Dendritic cell treated with granulocyte-macrophage colony-stimulating factor and Interleukin-4, amounts not matched to agents 40 ng/mL and 50 ng/mL, for 4 days (primary cell): ENCODE results near the gene EXOC6B.

ENCODE experiments used
- H3K27ac Mint-ChIP-seq: one replicate; pipeline ENCODE4 v1.8.0; 2022; ENCODE audit warnings: mild to moderate bottlenecking, mixed read lengths
- H3K27me3 Mint-ChIP-seq: one replicate; pipeline ENCODE4 v1.8.0; 2022; ENCODE audit warnings: mild to moderate bottlenecking, mixed read lengths
- H3K36me3 Mint-ChIP-seq: one replicate; pipeline ENCODE4 v1.8.0; 2022; ENCODE audit warnings: low read depth, mixed read lengths
- H3K4me1 Mint-ChIP-seq: one replicate; pipeline ENCODE4 v1.8.0; 2022; ENCODE audit warnings: low read depth, mixed read lengths
- H3K4me3 Mint-ChIP-seq: one replicate; pipeline ENCODE4 v1.8.0; 2022; ENCODE audit warnings: mild to moderate bottlenecking, moderate library complexity, mixed read lengths
- H3K9me3 Mint-ChIP-seq: one replicate; pipeline ENCODE4 v1.8.0; 2022; ENCODE audit warnings: mixed read lengths
- intact Hi-C: fragments of 100-400 bp; cut with micrococcal nuclease; formaldehyde crosslinking; loops from one replicate; pipeline ENCODE4 v1.15.0; 2022

The EXOC6B gene

DNA sequence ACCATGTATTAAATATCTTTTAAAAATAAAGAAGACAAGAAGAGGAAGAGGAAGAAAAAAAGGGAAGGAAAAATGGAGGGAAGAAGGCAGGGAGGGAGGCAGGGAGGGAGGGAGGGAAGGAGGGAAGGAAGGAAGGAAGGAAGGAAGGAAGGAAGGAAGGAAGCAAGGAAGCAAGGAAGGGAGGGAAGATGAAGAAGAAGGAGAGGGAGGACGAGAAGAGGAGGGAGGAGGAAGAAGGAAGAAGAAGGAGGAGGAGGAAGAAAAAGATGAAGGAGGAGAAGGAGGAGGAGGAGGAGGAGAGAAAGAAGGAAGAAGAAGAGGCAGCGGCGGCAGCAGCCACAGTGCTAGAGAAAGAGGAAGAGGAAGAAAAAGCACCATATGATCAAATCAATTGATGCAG, 189.6 kb downstream of the EXOC6B start:
- Mint-ChIP-seq H3K36me3 (no peaks in the 10 kb centered on the region), H3K4me1 (peaks cover 6% of the 10 kb centered on the region), H3K9me3 (peaks cover 18% of the 10 kb centered on the region), H3K27me3 (no peaks in the 10 kb centered on the region), H3K27ac (no peak overlapping the region), H3K4me3 (no peak overlapping the region)
- intact Hi-C loops = no loop called here

DNA sequence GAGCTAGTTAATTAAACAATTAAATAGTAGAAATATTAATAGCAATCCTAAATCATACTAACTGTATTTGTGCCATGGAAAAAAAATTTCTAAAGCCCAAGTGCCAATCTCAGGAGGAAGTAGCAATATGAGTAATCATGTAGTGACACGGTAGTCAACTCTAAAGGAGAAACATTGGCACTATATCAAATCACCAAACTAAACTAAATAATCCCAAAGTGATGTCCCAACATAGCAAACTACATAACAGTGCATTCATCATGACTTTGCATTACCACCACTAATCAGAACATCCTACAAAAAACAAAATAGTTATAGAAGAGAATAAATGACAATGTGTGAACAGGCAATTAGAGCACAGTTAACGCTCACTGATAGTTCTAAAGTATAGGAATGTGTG, 195.1 kb downstream of the EXOC6B start:
- Mint-ChIP-seq H3K27me3 (no peaks in the 10 kb centered on the region), H3K4me1 (peaks cover 6% of the 10 kb centered on the region), H3K9me3 (peaks cover under 1% of the 10 kb centered on the region), H3K4me3 (no peak overlapping the region), H3K27ac (no peak overlapping the region), H3K36me3 (no peaks in the 10 kb centered on the region)
- intact Hi-C loops = no loop called here

DNA sequence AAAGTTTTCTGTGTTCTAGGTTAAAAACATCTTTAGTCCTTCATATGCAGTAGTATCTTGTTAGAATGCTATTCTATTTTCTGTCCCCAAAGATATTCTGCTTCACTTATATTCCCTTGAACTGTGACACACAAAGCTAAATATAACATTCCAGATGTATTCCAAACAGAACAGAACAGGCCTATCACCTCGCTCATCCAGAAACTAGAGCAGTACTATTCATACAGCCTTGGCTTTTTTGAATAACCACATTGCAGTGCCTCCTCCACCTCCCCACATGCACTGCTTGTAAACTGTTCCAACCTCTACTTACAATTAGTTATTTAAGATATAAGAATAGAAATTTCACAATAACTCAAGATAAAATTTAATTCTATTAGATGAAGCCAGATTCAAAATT, 196.8 kb downstream of the EXOC6B start:
- intact Hi-C loops = no loop called here

DNA sequence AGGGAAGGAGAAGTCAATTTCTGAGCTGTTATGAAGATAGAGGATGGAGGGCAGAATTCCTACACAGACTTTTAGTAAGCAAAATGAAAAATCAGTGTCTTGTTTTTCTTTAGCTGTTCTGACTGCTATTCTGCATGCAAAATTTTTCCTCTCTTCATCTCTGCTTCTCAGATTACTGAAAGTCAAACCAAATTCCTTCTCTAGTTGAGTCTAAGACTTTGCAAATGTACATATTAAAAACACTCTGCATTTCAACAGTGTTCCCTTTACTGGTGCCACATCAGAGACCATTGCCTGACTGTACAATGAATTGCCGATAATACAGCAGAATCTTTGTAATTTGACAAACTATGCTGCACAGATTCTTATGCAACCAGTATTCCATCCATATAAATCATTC, 198.8 kb downstream of the EXOC6B start:
- Mint-ChIP-seq H3K27ac (no peak overlapping the region), H3K4me1 (no peaks in the 10 kb centered on the region), H3K9me3 (no peaks in the 10 kb centered on the region), H3K27me3 (no peaks in the 10 kb centered on the region), H3K4me3 (no peak overlapping the region), H3K36me3 (no peaks in the 10 kb centered on the region)
- intact Hi-C loops = no loop called here

More for the DNA sequence above, 196.8 kb downstream of the EXOC6B start:
- no peaks in the 10 kb centered on the region for H3K9me3 Mint-ChIP-seq
- H3K27ac Mint-ChIP-seq = no peak overlapping the region
- H3K36me3 Mint-ChIP-seq = no peaks in the 10 kb centered on the region
- H3K27me3 Mint-ChIP-seq = no peaks in the 10 kb centered on the region
- no peak overlapping the region for H3K4me3 Mint-ChIP-seq
- H3K4me1 Mint-ChIP-seq = no peaks in the 10 kb centered on the region

DNA sequence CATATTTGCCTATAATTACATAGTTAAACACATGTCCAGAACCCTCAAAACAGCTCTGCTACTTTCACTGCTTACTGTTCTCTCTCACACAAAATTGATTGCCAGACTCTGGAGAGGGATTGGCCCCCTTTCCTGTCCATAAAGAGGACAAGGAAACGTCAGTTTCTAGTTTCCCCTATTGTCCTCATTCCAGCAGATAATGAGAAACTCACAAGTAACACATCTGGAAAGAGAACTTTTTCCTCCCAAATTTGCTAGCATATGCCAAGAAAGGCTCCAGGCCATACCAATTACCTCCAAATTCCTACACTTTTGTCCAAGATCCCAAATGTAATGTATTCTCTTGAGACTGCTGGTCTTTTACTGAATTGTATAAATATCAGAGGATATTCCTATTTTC, 200.5 kb downstream of the EXOC6B start:
- no peaks in the 10 kb centered on the region for H3K4me1 Mint-ChIP-seq
- no peak overlapping the region for H3K4me3 Mint-ChIP-seq
- no peaks in the 10 kb centered on the region for H3K9me3 Mint-ChIP-seq
- intact Hi-C loops = no loop called here
- H3K27ac Mint-ChIP-seq = no peak overlapping the region
- H3K36me3 Mint-ChIP-seq = no peaks in the 10 kb centered on the region
- no peaks in the 10 kb centered on the region for H3K27me3 Mint-ChIP-seq

DNA sequence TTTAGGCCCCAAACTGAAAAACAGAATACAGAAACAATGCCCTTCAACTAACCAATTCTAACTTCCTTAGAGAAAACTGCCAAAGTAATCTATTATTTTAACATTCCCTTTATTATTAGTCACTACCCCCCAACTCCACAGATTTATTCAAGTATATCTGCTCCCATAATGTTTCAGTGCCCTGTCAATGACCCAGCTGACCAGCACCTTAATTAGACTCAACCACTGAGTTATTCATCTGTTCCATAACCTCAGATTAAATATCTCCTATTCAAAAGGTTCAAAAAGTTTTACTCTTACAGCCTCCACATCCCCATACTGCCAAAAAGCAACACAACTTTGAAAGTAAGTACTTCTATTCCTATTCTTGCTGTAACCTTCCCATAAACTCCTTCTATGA, 202.4 kb downstream of the EXOC6B start:
- Mint-ChIP-seq H3K27me3 (no peaks in the 10 kb centered on the region), H3K9me3 (peaks cover 14% of the 10 kb centered on the region), H3K4me1 (no peaks in the 10 kb centered on the region), H3K4me3 (no peak overlapping the region), H3K36me3 (no peaks in the 10 kb centered on the region), H3K27ac (no peak overlapping the region)
- intact Hi-C loops = no loop called here

DNA sequence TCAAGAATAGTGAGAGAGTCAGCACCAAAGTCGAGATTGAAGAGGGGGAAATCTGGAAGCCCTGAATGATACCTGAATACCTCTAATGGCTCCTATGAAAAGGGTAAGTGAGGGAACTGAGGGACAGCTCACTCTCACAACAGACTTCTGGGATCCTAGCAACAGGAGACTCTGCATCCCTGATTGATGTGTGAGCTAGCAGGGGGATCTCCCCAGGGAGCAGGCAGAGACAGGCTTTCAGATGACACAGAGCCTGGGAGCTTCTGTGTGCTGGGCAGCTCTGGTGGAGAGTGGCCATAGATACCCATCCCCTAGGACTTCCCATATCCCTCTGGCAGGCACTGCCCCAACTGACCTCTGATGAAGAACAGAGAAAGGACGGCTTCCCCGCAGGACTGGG, 206.2 kb downstream of the EXOC6B start:
- H3K4me1 Mint-ChIP-seq = no peaks in the 10 kb centered on the region
- no peaks in the 10 kb centered on the region for H3K36me3 Mint-ChIP-seq
- H3K27me3 Mint-ChIP-seq = no peaks in the 10 kb centered on the region
- no peak overlapping the region for H3K27ac Mint-ChIP-seq
- no peak overlapping the region for H3K4me3 Mint-ChIP-seq
- peaks cover 29% of the 10 kb centered on the region for H3K9me3 Mint-ChIP-seq
- intact Hi-C loops = no loop called here

DNA sequence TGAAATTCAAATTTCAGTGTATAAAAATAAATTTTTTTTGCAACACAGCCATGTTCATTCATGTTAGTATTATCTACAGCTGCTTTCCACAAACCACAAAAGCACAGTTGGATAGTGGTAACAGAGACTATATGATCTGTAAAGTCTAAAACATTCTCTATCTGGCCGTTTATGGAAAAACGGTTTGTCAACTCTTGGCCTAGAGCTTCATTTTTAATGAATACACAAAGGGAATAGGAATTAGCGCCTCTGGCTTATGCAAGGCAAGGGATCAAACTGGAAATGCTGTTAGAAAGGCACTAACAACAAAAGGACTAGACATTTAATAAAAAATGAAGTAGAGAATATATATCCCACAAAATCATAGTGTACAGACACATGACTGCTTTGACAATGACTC, 211.9 kb downstream of the EXOC6B start:
- peaks cover 20% of the 10 kb centered on the region for H3K9me3 Mint-ChIP-seq
- no peaks in the 10 kb centered on the region for H3K36me3 Mint-ChIP-seq
- no peak overlapping the region for H3K4me3 Mint-ChIP-seq
- H3K27me3 Mint-ChIP-seq = no peaks in the 10 kb centered on the region
- intact Hi-C loops = no loop called here
- H3K27ac Mint-ChIP-seq = no peak overlapping the region
- no peaks in the 10 kb centered on the region for H3K4me1 Mint-ChIP-seq

DNA sequence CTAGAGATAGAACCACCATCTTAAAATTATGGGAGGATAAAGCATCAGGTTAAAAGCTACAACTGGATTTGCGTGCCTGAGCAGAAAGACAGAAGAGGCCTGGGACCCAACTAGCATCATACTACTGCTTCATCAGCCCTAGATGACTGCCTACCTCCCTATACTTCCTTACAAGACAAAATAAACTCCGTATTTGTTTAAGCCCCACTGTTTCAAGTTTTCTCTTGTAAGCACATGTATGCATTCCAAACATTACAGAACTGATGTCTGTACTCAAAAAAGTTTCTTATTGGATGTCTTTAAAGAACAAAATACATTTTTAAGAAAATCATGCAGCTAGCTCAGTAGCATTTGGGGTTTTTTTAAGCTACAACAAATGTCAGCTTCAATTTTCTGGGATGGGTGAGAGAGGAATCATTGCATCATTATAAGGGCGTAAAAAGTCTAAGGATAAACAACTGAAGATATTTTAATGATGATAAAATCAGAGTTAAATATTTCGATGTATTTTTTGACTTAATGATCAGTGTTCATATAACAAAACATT, 213.1 kb downstream of the EXOC6B start:
- peaks cover 12% of the 10 kb centered on the region for H3K9me3 Mint-ChIP-seq
- no peak overlapping the region for H3K4me3 Mint-ChIP-seq
- no peaks in the 10 kb centered on the region for H3K4me1 Mint-ChIP-seq
- no peaks in the 10 kb centered on the region for H3K36me3 Mint-ChIP-seq
- intact Hi-C loops = no loop called here
- no peak overlapping the region for H3K27ac Mint-ChIP-seq
- no peaks in the 10 kb centered on the region for H3K27me3 Mint-ChIP-seq

DNA sequence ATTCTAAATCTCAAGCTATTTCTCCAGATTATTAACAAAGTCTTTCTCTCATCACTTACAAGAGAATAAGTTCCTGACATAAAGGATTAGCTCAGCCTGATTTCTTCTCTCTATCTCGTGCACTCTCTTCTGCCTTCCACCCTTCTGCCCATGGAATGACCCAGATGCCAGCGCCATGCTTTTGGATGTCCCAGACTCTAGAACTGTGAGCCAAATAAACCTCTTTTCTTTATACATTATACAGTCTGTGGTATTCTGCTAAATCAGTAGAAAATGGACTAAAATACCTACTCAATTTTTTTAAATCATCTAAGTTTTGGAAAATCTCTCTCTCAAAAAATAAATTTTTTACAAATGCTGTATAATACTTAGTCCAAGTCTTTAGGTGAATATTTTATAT, 218.6 kb downstream of the EXOC6B start:
- H3K9me3 Mint-ChIP-seq = no peaks in the 10 kb centered on the region
- intact Hi-C loops = no loop called here
- H3K27me3 Mint-ChIP-seq = no peaks in the 10 kb centered on the region
- H3K4me3 Mint-ChIP-seq = no peak overlapping the region
- H3K36me3 Mint-ChIP-seq = no peaks in the 10 kb centered on the region
- H3K4me1 Mint-ChIP-seq = no peaks in the 10 kb centered on the region
- H3K27ac Mint-ChIP-seq = no peak overlapping the region

DNA sequence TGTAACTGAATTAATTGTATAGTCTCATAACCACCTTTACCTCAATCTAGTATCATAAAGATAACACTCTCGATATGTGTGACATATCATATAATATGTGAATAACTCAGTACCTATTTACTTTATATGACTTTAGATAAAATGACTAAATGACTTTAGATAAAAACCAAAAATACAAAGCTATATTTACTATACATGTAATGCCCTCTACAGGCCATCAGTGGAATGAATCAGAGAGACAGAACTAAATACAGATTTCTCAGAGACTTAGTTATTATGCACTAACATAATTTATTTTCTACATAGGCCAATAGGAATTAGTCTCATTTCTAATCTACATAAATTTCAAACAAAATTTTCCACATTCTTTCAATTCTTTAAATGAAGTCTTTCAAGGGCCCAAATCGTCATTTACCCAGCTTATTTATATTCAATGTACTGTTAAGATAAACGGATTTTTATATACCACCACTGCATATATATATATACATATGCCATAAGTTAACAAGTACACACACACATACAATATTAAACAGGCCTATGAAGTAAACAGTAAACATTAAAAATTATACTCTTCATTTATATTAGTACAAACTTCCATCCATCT, 219.9 kb downstream of the EXOC6B start:
- H3K27me3 Mint-ChIP-seq = no peaks in the 10 kb centered on the region
- intact Hi-C loops = no loop called here
- no peak overlapping the region for H3K27ac Mint-ChIP-seq

DNA sequence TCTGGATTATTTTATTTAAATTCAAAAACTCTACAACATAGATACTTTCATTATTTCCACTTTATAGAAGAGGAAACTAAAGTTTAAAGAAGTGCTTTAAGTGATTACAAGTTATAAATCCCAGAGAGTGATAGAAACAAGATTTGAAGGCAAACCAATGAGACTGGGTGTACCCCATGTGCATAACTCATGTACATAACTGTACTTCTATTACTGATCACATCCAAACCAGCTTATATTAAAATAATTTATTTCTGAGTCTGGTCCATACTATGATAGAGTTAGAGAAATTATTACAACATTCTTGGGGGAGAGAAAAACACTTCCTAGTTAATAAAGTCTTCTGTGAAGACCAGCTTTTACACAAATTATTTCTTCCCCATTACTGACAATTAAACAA, 221.4 kb downstream of the EXOC6B start:
- Mint-ChIP-seq H3K27ac (no peak overlapping the region), H3K4me1 (no peaks in the 10 kb centered on the region), H3K27me3 (no peaks in the 10 kb centered on the region), H3K9me3 (no peaks in the 10 kb centered on the region), H3K4me3 (no peak overlapping the region), H3K36me3 (no peaks in the 10 kb centered on the region)
- intact Hi-C loops = no loop called here

More for the DNA sequence above, 219.9 kb downstream of the EXOC6B start:
- Mint-ChIP-seq H3K9me3 (no peaks in the 10 kb centered on the region), H3K4me1 (no peaks in the 10 kb centered on the region), H3K36me3 (no peaks in the 10 kb centered on the region), H3K4me3 (no peak overlapping the region)

DNA sequence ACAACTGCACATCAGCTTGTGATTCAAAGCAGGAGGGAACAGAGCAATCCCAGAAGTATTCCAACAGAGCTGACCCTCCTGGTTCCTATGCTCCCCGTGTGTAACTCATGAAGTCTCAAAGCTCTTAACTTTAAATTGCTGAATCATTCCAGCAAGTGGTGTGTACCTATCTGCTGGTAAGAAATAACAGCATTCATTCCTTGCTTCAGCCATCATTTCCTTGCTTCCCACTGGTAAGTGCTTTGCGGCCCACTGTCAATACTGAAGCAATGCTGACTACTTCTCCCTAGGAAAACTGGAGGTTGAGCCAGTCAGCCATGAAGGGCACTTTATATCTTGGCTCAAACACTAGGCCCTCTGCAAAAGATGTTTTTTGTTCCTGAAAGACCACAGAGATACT, 222.4 kb downstream of the EXOC6B start:
- Mint-ChIP-seq H3K27ac (no peak overlapping the region), H3K9me3 (no peaks in the 10 kb centered on the region), H3K27me3 (no peaks in the 10 kb centered on the region), H3K4me1 (no peaks in the 10 kb centered on the region), H3K36me3 (no peaks in the 10 kb centered on the region), H3K4me3 (no peak overlapping the region)
- intact Hi-C loops = no loop called here

DNA sequence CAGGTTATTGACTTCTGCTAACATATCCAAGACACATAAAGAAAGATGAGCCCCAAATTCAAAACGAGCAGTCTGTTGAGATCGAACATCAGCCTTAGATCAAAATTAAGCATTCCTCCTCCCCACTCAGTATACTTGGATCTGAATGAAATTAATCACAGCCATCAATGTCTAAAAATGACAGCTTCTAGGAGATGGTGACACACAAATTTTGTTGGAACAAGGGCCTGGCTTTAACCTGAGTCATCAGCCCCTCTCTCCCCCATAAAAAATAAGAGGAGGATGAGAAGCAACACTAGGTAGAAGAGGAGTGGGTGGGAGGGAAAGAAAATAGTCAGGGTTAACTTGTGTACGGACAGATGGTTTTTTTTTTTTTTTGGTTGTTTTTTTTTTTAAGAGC, 223.1 kb downstream of the EXOC6B start:
- no peaks in the 10 kb centered on the region for H3K9me3 Mint-ChIP-seq
- H3K36me3 Mint-ChIP-seq = no peaks in the 10 kb centered on the region
- intact Hi-C loops = no loop called here
- no peaks in the 10 kb centered on the region for H3K27me3 Mint-ChIP-seq
- no peak overlapping the region for H3K27ac Mint-ChIP-seq
- no peak overlapping the region for H3K4me3 Mint-ChIP-seq
- no peaks in the 10 kb centered on the region for H3K4me1 Mint-ChIP-seq

DNA sequence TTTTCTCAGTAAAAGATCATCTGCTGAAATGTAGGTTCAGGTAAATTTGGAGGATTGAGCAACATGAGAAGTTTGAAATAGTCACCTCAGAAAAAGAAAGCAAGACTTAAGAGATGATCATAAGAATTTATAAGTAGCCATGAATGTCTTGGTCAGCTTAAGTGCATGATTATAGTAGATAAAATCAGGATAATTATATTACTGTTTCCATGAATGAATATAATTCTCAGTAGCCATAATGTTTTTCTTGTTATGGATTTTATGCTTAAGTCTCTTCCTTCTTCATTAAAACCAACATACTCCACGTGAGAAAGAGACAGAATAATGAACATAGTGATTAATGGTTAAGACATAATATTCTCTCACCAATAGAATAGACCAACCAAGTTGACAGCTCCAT, 223.7 kb downstream of the EXOC6B start:
- no peak overlapping the region for H3K4me3 Mint-ChIP-seq
- H3K36me3 Mint-ChIP-seq = no peaks in the 10 kb centered on the region
- no peak overlapping the region for H3K27ac Mint-ChIP-seq
- H3K4me1 Mint-ChIP-seq = no peaks in the 10 kb centered on the region
- no peaks in the 10 kb centered on the region for H3K9me3 Mint-ChIP-seq
- H3K27me3 Mint-ChIP-seq = no peaks in the 10 kb centered on the region
- intact Hi-C loops = no loop called here
